ENCODE data around the gene PRKCE. TPM values are rescaled to one million over a fixed set of nuclear protein-coding genes. Genes with fewer than 3 reads are reported as not detected.

Gene PRKCE
- total and polyA plus RNA-seq, 2 of the 8 experiments (the other 6 are each of a cell fraction or from before 2014, with no cell fraction given), result 0.54 to 2.1 TPM

- Histone ChIP-seq H3K23me2 (ENCODE audit: low read depth, low read length) (no peaks in the 10 kb centered on the region), H3K27me3 (replicated peaks in 1 of 4; ENCODE audit: control insufficient read depth in 3 of 4, extremely low read depth in 1 of 4, insufficient read depth in 3 of 4, low read length in 3 of 4) (no peaks in the 10 kb centered on the region), H2AFZ (ENCODE audit: low read length) (no peak overlapping the region), H3K4me3 (ENCODE audit: extremely low read depth in 1 of 4, insufficient read depth in 2 of 4, low read depth in 3 of 4, low read length in 4 of 4) (no peak overlapping the region), H3K27ac (ENCODE audit: low read depth, low read length) (no peak overlapping the region), H2BK15ac (ENCODE audit: low read length) (no peak overlapping the region), H3K4me1 (replicated peaks in 1 of 4; ENCODE audit: control insufficient read depth in 3 of 4, insufficient read depth in 4 of 4, low read length in 3 of 4) (no peaks in the 10 kb centered on the region), H4K5ac (ENCODE audit: insufficient read length, low read depth, low read length) (no peak overlapping the region), H3K36me3 (ENCODE audit: control insufficient read depth in 2 of 4, insufficient read depth in 4 of 4, low read length in 3 of 4) (no peaks in the 10 kb centered on the region), H2BK120ac (replicated peaks; ENCODE audit: low read depth, low read length) (no peak overlapping the region), H3K9ac (replicated peaks in 1 of 4; ENCODE audit: extremely low read depth in 1 of 4, low read depth in 3 of 4, low read length in 3 of 4) (no peak overlapping the region), H4K8ac (ENCODE audit: extremely low read depth, insufficient read depth, low read length) (no peak overlapping the region), H3K18ac (ENCODE audit: extremely low read depth, low read length) (no peak overlapping the region), H3K79me2 (ENCODE audit: control insufficient read depth in 1 of 2, insufficient read depth in 2 of 2, low read length in 2 of 2) (no peaks in the 10 kb centered on the region), H3K4ac (replicated peaks; ENCODE audit: insufficient read length, low read depth, low read length) (no peak overlapping the region), H2BK12ac (ENCODE audit: low read depth, low read length) (no peak overlapping the region), H3K23ac (ENCODE audit: insufficient read length) (no peak overlapping the region), H2BK20ac (ENCODE audit: low read length) (no peak overlapping the region), H2BK5ac (ENCODE audit: low read depth, low read length) (no peak overlapping the region), H3K4me2 (ENCODE audit: insufficient read depth in 1 of 2, low read depth in 2 of 2, low read length in 2 of 2) (no peak overlapping the region), H3K9me3 (ENCODE audit: insufficient read depth in 2 of 2, low read depth in 1 of 2, low read length in 1 of 2) (no peaks in the 10 kb centered on the region), H4K20me1 (replicated peaks in 1 of 2; ENCODE audit: control insufficient read depth in 1 of 2, insufficient read depth in 2 of 2, low read length in 2 of 2) (no peaks in the 10 kb centered on the region), H3K56ac (replicated peaks; ENCODE audit: insufficient read length, low read depth, low read length) (no peak overlapping the region), H2AK5ac (ENCODE audit: low read depth, low read length) (no peak overlapping the region), H3K79me1 (ENCODE audit: low read depth, low read length) (no peaks in the 10 kb centered on the region), H3K14ac (ENCODE audit: insufficient read length) (no peak overlapping the region), H4K91ac (replicated peaks; ENCODE audit: insufficient read length, low read length) (no peak overlapping the region)
- no peak for DNase-seq (ENCODE audit: low read depth in 1 of 2, low spot score in 2 of 2)
- ChIA-PET CTCF (ENCODE audit: partially characterized antibody) (interaction anchor here (0.7 to 5.0 kb wide), 3 partner anchors 12 to 111 kb away, joined by 3 to 16 read pairs (median 3); no protein-coding TSS in a partner anchor), POLR2A (ENCODE audit: partially characterized antibody) (no interaction called here)
- no peak for FAIRE-seq
- WGBS, 2 experiments (ENCODE audit: extremely low coverage in 1 of 2, insufficient coverage in 1 of 2, insufficient read length in 1 of 2, insufficient replicate concordance in 2 of 2, low coverage in 1 of 2, low lambda C conversion rate in 2 of 2, missing lambda C conversion rate in 1 of 2), result 86% methylated on average over 4 of the region's 4 CpGs; no CpG with 5 or more reads in 1 of the 2 experiments
- no peak for TF ChIP-seq CHD1 (IDR thresholded peaks at IDR 0.05; ENCODE audit: low read depth, low read length)
- no peak for TF ChIP-seq TAF1 (IDR thresholded peaks at IDR 0.05; ENCODE audit: low read depth, low read length)
- TF ChIP-seq USF2 (IDR thresholded peaks at IDR 0.05; ENCODE audit: low read length), result no peak
- TF ChIP-seq CBX8 (IDR thresholded peaks at IDR 0.05; ENCODE audit: borderline replicate concordance, low read depth, low read length), result no peak
- TF ChIP-seq EZH2 (IDR thresholded peaks at IDR 0.05; ENCODE audit: low read depth, low read length, severe bottlenecking), result no peak
- TF ChIP-seq KDM1A (IDR thresholded peaks at IDR 0.05; ENCODE audit: borderline replicate concordance, low read length), result no peak
- no peak for TF ChIP-seq SP4 (IDR thresholded peaks at IDR 0.05; ENCODE audit: low read length)
- no peak for TF ChIP-seq NANOG (IDR thresholded peaks at IDR 0.05; ENCODE audit: insufficient read depth, low read depth, low read length, poor library complexity, severe bottlenecking)
- no peak for TF ChIP-seq E2F6 (IDR thresholded peaks at IDR 0.05)
- no peak for TF ChIP-seq EP300 (IDR thresholded peaks at IDR 0.05; ENCODE audit: borderline replicate concordance in 1 of 2, low read depth in 2 of 2, low read length in 2 of 2)
- no peak for TF ChIP-seq SAP30 (IDR thresholded peaks at IDR 0.05; ENCODE audit: insufficient read depth, insufficient replicate concordance, low read length)
- no peak for TF ChIP-seq FOSL1 (IDR thresholded peaks at IDR 0.05; ENCODE audit: insufficient read depth, low read depth, low read length)
Observed at GRCh38 chr2:46183426-46183825, 532.0 kb downstream of the PRKCE start.
